Loucy (cell line): ENCODE results near the gene PCBP3.

ENCODE experiments used
- H2AFZ ChIP-seq: fragments of 200-600 bp; sonication (generic); 2 replicates; pipeline ENCODE4 v1.6.0; 2016; ENCODE audit warnings: antibody characterized with exemption, mild to moderate bottlenecking, low read length, moderate library complexity
- H3F3A ChIP-seq: fragments of 200-600 bp; 2 replicates; pipeline ENCODE4 v1.6.0; 2016; ENCODE audit warnings: antibody characterized with exemption, low read depth, mild to moderate bottlenecking
- H3K27me3 ChIP-seq: fragments of 200-600 bp; sonication (generic); 2 replicates; pipeline ENCODE4 v1.6.1; 2014; ENCODE audit warnings: low read length, mild to moderate bottlenecking; ENCODE audit not compliant: insufficient read depth, poor library complexity, severe bottlenecking
- H3K36me3 ChIP-seq: fragments of 200-600 bp; sonication (generic); 2 replicates; pipeline ENCODE4 v1.6.1; 2016; ENCODE audit warnings: low read length; ENCODE audit not compliant: insufficient read depth
- H3K4me1 ChIP-seq: fragments of 200-600 bp; sonication (generic); 2 replicates; pipeline ENCODE4 v1.5.1; 2014; ENCODE audit warnings: low read length, mild to moderate bottlenecking; ENCODE audit not compliant: insufficient read depth, poor library complexity, severe bottlenecking
- H3K4me2 ChIP-seq: fragments of 200-600 bp; sonication (generic); 2 replicates; pipeline ENCODE4 v1.6.0; 2014; ENCODE audit warnings: antibody characterized with exemption, low read length, low read depth, mild to moderate bottlenecking; ENCODE audit not compliant: poor library complexity, severe bottlenecking
- H3K4me3 ChIP-seq: fragments of 200-600 bp; sonication (generic); 2 replicates; pipeline ENCODE4 v1.5.1; 2014; ENCODE audit warnings: low read length, mild to moderate bottlenecking, mixed read lengths; ENCODE audit not compliant: poor library complexity, severe bottlenecking
- H3K79me2 ChIP-seq: fragments of 200-600 bp; sonication (generic); 2 replicates; pipeline ENCODE4 v1.6.1; 2014; ENCODE audit warnings: low read length; ENCODE audit not compliant: insufficient read depth
- H3K9ac ChIP-seq: fragments of 200-600 bp; sonication (generic); 2 replicates; pipeline ENCODE4 v1.6.0; 2014; ENCODE audit warnings: mild to moderate bottlenecking, low read depth, low read length, moderate library complexity; ENCODE audit not compliant: poor library complexity, severe bottlenecking
- H3K9me2 ChIP-seq: fragments of 200-600 bp; sonication (generic); replicated peaks from 2 replicates; pipeline ENCODE4 v1.6.1; 2016; ENCODE audit warnings: low read depth, low read length, mixed read lengths
- H3K9me3 ChIP-seq: fragments of 200-600 bp; sonication (generic); 2 replicates; pipeline ENCODE4 v1.6.1; 2014; ENCODE audit warnings: mild to moderate bottlenecking, antibody characterized with exemption, low read length, low read depth; ENCODE audit not compliant: insufficient read depth
- H4K20me1 ChIP-seq: fragments of 200-600 bp; sonication (generic); 2 replicates; pipeline ENCODE4 v1.6.0; 2014; ENCODE audit warnings: antibody characterized with exemption, low read length, mild to moderate bottlenecking; ENCODE audit not compliant: insufficient read depth, poor library complexity, severe bottlenecking
- CTCF ChIP-seq: fragments of 200-600 bp; sonication (generic); conservative IDR thresholded peaks from 2 replicates; pipeline ENCODE4 v1.5.1; 2014; ENCODE audit warnings: mild to moderate bottlenecking, antibody characterized with exemption, low read length
- EZH2phosphoT487 ChIP-seq: fragments of 200-600 bp; IDR thresholded peaks from 2 replicates; pipeline ENCODE4 v1.6.1; 2018; ENCODE audit warnings: antibody characterized with exemption, mild to moderate bottlenecking, moderate library complexity, borderline replicate concordance

PCBP3 gene

GRCh38 chr21:45991606-45992300 lies 348.2 kb downstream of the PCBP3 start:
- Histone ChIP-seq H3K27me3 (no peaks in the 10 kb centered on the region), H4K20me1 (no peaks in the 10 kb centered on the region), H3K9me3 (no peaks in the 10 kb centered on the region; the same call in 1 of the 2 replicates), H2AFZ (no peak overlapping the region), H3K9ac (no peak overlapping the region), H3K36me3 (no peaks in the 10 kb centered on the region), H3K4me1 (no peaks in the 10 kb centered on the region), H3K9me2 (no peaks in the 10 kb centered on the region), H3K79me2 (no peaks in the 10 kb centered on the region), H3F3A (no peaks in the 10 kb centered on the region), H3K4me2 (no peak overlapping the region), H3K4me3 (no peak overlapping the region)
- no peak for TF ChIP-seq CTCF
- no peak for TF ChIP-seq EZH2phosphoT487
